ENCODE data around the gene SHOC2. TPM values are rescaled to one million over a fixed set of nuclear protein-coding genes. Genes with fewer than 3 reads are reported as not detected.

The SHOC2 gene
- total RNA-seq, 1 donor from 2014 or later: 106 TPM

DNA sequence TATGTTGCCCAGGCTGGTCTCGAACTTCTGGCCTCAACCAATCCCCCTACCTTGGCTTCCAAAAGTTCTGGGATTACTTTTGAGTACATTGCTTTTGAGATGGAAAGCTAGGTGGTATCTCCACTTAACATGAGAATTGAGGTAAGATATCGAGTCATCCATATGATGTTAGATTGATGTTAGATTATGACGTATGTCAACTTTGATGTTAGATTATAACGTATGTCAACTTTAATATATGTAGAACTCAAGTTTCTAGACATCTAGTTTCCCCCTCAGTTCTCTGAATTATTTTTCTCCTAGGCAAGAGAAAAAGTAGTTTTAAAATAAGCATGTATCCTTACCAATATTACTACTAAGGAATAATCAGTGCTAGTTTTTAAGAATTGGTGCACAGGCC is 20.0 kb downstream of the SHOC2 start:
- H3K27ac Mint-ChIP-seq: no peak overlapping the region
- no peak for DNase-seq
- CTCF ChIA-PET: no interaction called here

DNA sequence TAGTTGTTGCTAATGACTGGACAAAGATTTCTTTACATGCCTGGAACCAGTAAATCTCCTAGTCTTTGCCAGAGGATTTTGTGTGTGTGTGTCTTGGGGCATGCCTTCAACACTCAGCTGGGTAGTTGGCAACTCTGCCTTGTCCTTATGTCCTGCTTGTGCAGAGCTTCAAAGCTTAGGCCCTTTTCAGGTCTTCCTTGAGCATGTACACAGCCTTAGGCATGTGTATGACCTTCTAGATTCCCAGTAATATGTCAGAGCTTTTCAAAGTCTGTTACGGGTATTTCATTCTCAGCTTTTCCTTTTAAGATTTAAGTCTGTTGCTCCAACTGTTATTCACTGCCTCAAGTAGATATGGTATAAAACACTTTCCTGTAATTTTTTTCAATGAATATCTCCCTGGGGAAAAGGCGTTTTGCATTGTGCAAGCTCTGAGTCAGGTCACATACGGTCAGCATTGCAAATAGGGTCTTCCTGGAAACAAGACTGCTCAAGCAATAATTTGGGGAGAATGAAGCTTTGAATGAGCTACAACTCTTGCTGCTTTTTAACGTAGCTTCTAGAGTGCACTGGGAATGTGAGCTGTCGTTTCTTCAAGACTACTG is 25.5 kb downstream of the SHOC2 start:
- peaks cover 7% of the 10 kb centered on the region for H3K9me3 Mint-ChIP-seq
- CTCF ChIA-PET: interaction anchor here (0.7 to 1.4 kb wide), 3 partner anchors 12 to 51 kb away, joined by 3 read pairs; no protein-coding TSS in a partner anchor
- POLR2A ChIA-PET: interaction anchor here (0.7 to 1.4 kb wide), 4 partner anchors 19 to 734 kb away, joined by 3 to 7 read pairs (median 6); partner anchors contain the start of genes BBIP1 and SHOC2
- TF ChIP-seq, protein P1, sequence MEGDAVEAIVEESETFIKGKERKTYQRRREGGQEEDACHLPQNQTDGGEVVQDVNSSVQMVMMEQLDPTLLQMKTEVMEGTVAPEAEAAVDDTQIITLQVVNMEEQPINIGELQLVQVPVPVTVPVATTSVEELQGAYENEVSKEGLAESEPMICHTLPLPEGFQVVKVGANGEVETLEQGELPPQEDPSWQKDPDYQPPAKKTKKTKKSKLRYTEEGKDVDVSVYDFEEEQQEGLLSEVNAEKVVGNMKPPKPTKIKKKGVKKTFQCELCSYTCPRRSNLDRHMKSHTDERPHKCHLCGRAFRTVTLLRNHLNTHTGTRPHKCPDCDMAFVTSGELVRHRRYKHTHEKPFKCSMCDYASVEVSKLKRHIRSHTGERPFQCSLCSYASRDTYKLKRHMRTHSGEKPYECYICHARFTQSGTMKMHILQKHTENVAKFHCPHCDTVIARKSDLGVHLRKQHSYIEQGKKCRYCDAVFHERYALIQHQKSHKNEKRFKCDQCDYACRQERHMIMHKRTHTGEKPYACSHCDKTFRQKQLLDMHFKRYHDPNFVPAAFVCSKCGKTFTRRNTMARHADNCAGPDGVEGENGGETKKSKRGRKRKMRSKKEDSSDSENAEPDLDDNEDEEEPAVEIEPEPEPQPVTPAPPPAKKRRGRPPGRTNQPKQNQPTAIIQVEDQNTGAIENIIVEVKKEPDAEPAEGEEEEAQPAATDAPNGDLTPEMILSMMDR (IDR thresholded peaks at IDR 0.05): no peak
- no peak overlapping the region for H3K27ac Mint-ChIP-seq
- DNase-seq (no peak), ATAC-seq (ENCODE audit: low read depth) (peak; percentile 56)
- peaks cover 77% of the 10 kb centered on the region for H3K36me3 Mint-ChIP-seq (ENCODE audit: low read depth)
- H3K4me1 Mint-ChIP-seq: peaks cover 73% of the 10 kb centered on the region
- intact Hi-C loops (cut with micrococcal nuclease): loop anchor here (2.0 kb wide), 1 partner anchor 22 kb away; no protein-coding TSS in a partner anchor
- peak overlapping the region; percentile 25 for H3K4me3 Mint-ChIP-seq
- H3K27me3 Mint-ChIP-seq: no peaks in the 10 kb centered on the region

More for the DNA sequence above, 20.0 kb downstream of the SHOC2 start:
- no peak for ATAC-seq (ENCODE audit: low read depth)
- Mint-ChIP-seq H3K27me3 (no peaks in the 10 kb centered on the region), H3K9me3 (peaks cover 7% of the 10 kb centered on the region), H3K36me3 (ENCODE audit: low read depth) (peaks cover 60% of the 10 kb centered on the region), H3K4me1 (peaks cover 54% of the 10 kb centered on the region), H3K4me3 (no peak overlapping the region)
- intact Hi-C loops (cut with micrococcal nuclease): no loop called here
- POLR2A ChIA-PET: no interaction called here
- TF ChIP-seq, protein P1 (IDR thresholded peaks at IDR 0.05): no peak

DNA sequence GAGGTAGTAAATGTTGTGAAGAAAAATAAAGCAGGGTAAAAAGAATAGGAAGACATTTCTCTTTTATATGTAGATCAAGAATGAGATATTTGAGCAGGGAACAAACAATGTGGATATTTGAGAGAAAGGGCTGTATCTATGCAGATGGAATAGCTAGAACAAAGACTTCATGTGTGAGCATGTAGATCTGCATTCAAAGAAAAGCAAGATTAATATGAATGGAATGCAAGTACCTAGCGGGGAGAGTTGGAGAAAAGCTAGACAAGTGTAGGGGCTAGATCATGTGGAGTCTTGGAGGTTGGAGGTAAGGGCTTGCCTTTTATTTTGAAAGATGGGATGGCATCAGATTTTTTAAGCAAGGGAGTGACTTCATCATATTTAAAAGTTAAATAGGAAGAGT is 27.1 kb downstream of the SHOC2 start:
- ATAC-seq (ENCODE audit: low read depth) (no peak), DNase-seq (no peak)
- Mint-ChIP-seq H3K9me3 (peaks cover 7% of the 10 kb centered on the region), H3K27ac (peak overlapping the region; percentile 10), H3K4me3 (no peak overlapping the region), H3K27me3 (no peaks in the 10 kb centered on the region), H3K36me3 (ENCODE audit: low read depth) (peaks cover 77% of the 10 kb centered on the region), H3K4me1 (peaks cover 77% of the 10 kb centered on the region)
- intact Hi-C loops (cut with micrococcal nuclease): no loop called here
- ChIA-PET CTCF (no interaction called here), POLR2A (no interaction called here)
- TF ChIP-seq, protein P1 (IDR thresholded peaks at IDR 0.05): no peak

DNA sequence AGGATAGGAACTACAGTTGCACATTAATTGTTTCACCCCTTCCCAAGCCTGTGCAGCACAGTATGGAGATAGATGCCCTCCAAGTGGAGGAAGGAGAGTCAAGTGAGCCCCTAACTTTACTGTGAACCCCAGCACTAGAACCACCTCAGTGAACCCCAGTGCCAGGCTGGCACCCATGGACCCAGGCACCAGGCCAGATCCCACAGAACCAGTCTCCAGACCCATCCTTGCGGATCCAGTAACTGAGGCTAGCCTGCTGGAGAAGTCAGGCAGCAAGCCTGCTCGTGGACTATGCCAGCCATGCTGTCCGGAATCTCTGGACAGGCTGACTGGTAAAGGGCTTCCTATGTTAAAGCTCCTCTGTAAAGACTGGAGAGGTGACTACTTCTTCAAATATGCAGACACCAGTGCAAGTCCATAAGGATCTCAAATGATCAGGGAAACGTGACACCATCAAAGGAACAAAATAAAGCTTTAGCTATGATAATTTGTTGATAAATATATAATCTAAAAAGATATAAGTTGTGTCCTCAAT is 27.7 kb downstream of the SHOC2 start:
- Mint-ChIP-seq H3K27me3 (no peaks in the 10 kb centered on the region), H3K4me1 (peaks cover 77% of the 10 kb centered on the region), H3K36me3 (ENCODE audit: low read depth) (peaks cover 79% of the 10 kb centered on the region), H3K27ac (peak overlapping the region; percentile 10), H3K9me3 (peaks cover 7% of the 10 kb centered on the region), H3K4me3 (no peak overlapping the region)
- TF ChIP-seq, protein P1 (IDR thresholded peaks at IDR 0.05): no peak
- CTCF ChIA-PET: no interaction called here
- ATAC-seq (ENCODE audit: low read depth) (no peak), DNase-seq (no peak)
- POLR2A ChIA-PET: interaction anchor here (0.8 kb wide), 2 partner anchors 11 to 28 kb away, joined by 3 to 4 read pairs; partner anchors contain the start of genes BBIP1 and SHOC2
- intact Hi-C loops (cut with micrococcal nuclease): no loop called here

DNA sequence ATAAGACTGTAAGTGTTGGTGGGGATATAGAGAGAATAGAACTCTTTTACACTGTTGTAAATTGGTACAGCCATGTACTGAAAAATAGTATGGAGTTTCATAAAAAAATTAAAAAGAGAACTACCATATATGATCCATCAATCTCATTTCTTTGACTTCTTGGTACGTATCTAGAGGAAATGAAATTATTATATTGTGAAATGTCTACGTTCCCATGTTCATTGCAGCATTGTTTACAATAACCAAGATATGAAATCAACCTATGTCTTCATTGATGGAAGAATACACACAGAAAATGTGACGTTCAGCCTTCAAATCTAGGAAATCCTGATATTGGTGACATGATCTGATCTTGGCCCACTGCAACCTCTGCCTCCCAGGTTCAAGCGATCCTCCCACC is 32.0 kb downstream of the SHOC2 start:
- ATAC-seq (ENCODE audit: low read depth) (no peak), DNase-seq (no peak)
- Mint-ChIP-seq H3K9me3 (peaks cover 7% of the 10 kb centered on the region), H3K27ac (no peak overlapping the region), H3K36me3 (ENCODE audit: low read depth) (peaks cover 75% of the 10 kb centered on the region), H3K4me3 (no peak overlapping the region), H3K27me3 (no peaks in the 10 kb centered on the region), H3K4me1 (peaks cover 69% of the 10 kb centered on the region)
- CTCF ChIA-PET: no interaction called here
- TF ChIP-seq, protein P1 (IDR thresholded peaks at IDR 0.05): no peak
- intact Hi-C loops (cut with micrococcal nuclease): no loop called here
- POLR2A ChIA-PET: no interaction called here
